DOHH2 (cell line): ENCODE measurements around the gene GABRG3.

Experiments used
- H3F3A ChIP-seq: fragments of 200-600 bp; sonication (generic), shearing (Covaris generic); 2 replicates; pipeline ENCODE4 v1.6.0; 2016; ENCODE audit warnings: antibody characterized with exemption, mild to moderate bottlenecking; ENCODE audit not compliant: control insufficient read depth, insufficient read depth
- H3K27ac ChIP-seq: fragments of 200-600 bp; sonication (generic); 2 replicates; pipeline ENCODE4 v1.5.1; 2014; ENCODE audit warnings: low read depth, mild to moderate bottlenecking, low read length, moderate library complexity
- H3K27me3 ChIP-seq: fragments of 200-600 bp; sonication (generic); 2 replicates; pipeline ENCODE4 v1.6.1; 2014; ENCODE audit warnings: mild to moderate bottlenecking, low read length, mixed read lengths; ENCODE audit not compliant: control insufficient read depth
- H3K36me3 ChIP-seq: fragments of 200-600 bp; sonication (generic); 2 replicates; pipeline ENCODE4 v1.6.1; 2014; ENCODE audit warnings: mild to moderate bottlenecking, low read length, moderate library complexity, mixed read lengths; ENCODE audit not compliant: control insufficient read depth
- H3K4me1 ChIP-seq: fragments of 200-600 bp; sonication (generic); 2 replicates; pipeline ENCODE4 v1.6.1; 2014; ENCODE audit warnings: mild to moderate bottlenecking, low read length, mixed read lengths; ENCODE audit not compliant: control insufficient read depth
- H3K4me2 ChIP-seq: fragments of 200-600 bp; sonication (generic); 2 replicates; pipeline ENCODE4 v1.6.0; 2014; ENCODE audit warnings: mild to moderate bottlenecking, low read length, moderate library complexity
- H3K4me3 ChIP-seq: fragments of 200-600 bp; sonication (generic); 2 replicates; pipeline ENCODE4 v1.5.1; 2014; ENCODE audit warnings: mild to moderate bottlenecking, low read length, mixed read lengths
- H3K79me2 ChIP-seq: fragments of 200-600 bp; sonication (generic); 2 replicates; pipeline ENCODE4 v1.6.1; 2014; ENCODE audit warnings: mild to moderate bottlenecking, low read length, mixed read lengths; ENCODE audit not compliant: control insufficient read depth
- H3K9me2 ChIP-seq: fragments of 200-600 bp; sonication (generic); replicated peaks from 2 replicates; pipeline ENCODE4 v1.6.1; 2014; ENCODE audit warnings: mild to moderate bottlenecking, low read length, mixed read lengths; ENCODE audit not compliant: control insufficient read depth
- H3K9me3 ChIP-seq: fragments of 200-600 bp; sonication (generic); 2 replicates; pipeline ENCODE4 v1.6.1; 2014; ENCODE audit warnings: antibody characterized with exemption, low read length, mixed read lengths; ENCODE audit not compliant: control insufficient read depth, insufficient read depth
- H4K20me1 ChIP-seq: fragments of 200-600 bp; sonication (generic); 2 replicates; pipeline ENCODE4 v1.6.0; 2014; ENCODE audit warnings: low read depth, mild to moderate bottlenecking, antibody characterized with exemption, low read length, moderate library complexity; ENCODE audit not compliant: control insufficient read depth, insufficient read depth
- CTCF ChIP-seq: fragments of 200-600 bp; sonication (generic); IDR thresholded peaks from one replicate; pipeline ENCODE4 v1.5.1; 2014; ENCODE audit warnings: antibody characterized with exemption, mild to moderate bottlenecking, low read depth, low read length; ENCODE audit not compliant: poor library complexity, severe bottlenecking
- EZH2phosphoT487 ChIP-seq: fragments of 200-600 bp; sonication (generic); IDR thresholded peaks from 2 replicates; pipeline ENCODE4 v1.6.1; 2017; ENCODE audit warnings: borderline replicate concordance, mild to moderate bottlenecking, antibody characterized with exemption, low read length, moderate library complexity, mixed read lengths

The GABRG3 gene

DNA sequence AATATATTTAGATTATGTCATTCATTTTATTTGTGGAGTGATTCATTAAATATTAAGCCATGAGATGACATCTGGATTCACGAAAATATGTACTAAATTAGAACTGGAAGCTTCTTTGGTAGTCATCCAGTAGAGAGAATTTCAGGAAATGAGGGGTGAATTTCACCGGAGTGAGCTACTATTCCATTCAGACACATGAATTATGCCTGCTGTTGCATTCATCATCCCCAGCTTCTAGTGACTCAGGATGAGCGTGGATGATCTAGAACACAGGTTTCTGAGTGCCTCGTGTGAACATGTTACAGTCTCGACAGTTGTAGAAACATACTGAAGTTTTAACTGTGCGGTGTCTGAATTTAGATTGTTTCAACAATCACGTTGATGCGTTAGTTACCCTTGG lies 42.9 kb upstream of the GABRG3 start:
- no peaks in the 10 kb centered on the region for H3K36me3 ChIP-seq
- H3K9me2 ChIP-seq = no peaks in the 10 kb centered on the region
- TF ChIP-seq EZH2phosphoT487 (no peak), CTCF (no peak)
- H3K4me3 ChIP-seq = no peak overlapping the region
- H3F3A ChIP-seq = no peaks in the 10 kb centered on the region
- no peaks in the 10 kb centered on the region for H3K27me3 ChIP-seq
- H3K79me2 ChIP-seq = no peaks in the 10 kb centered on the region
- no peak overlapping the region for H3K4me2 ChIP-seq
- no peaks in the 10 kb centered on the region for H3K4me1 ChIP-seq
- no peaks in the 10 kb centered on the region for H4K20me1 ChIP-seq
- peaks cover 6% of the 10 kb centered on the region; the same call in 1 of the 2 replicates for H3K9me3 ChIP-seq
- H3K27ac ChIP-seq = no peak overlapping the region

GRCh38 chr15:26929588-26929987 lies 41.4 kb upstream of the GABRG3 start:
- no peak overlapping the region for H3K27ac ChIP-seq
- no peaks in the 10 kb centered on the region for H3K4me1 ChIP-seq
- TF ChIP-seq CTCF (no peak), EZH2phosphoT487 (no peak)
- no peaks in the 10 kb centered on the region for H3K36me3 ChIP-seq
- H3K9me2 ChIP-seq = no peaks in the 10 kb centered on the region
- H3K27me3 ChIP-seq = no peaks in the 10 kb centered on the region
- no peaks in the 10 kb centered on the region for H3K79me2 ChIP-seq
- no peak overlapping the region for H3K4me2 ChIP-seq
- H4K20me1 ChIP-seq = no peaks in the 10 kb centered on the region
- peaks cover 6% of the 10 kb centered on the region; the same call in 1 of the 2 replicates for H3K9me3 ChIP-seq
- H3K4me3 ChIP-seq = no peak overlapping the region
- H3F3A ChIP-seq = no peaks in the 10 kb centered on the region

- H3K27me3 ChIP-seq = no peaks in the 10 kb centered on the region
- no peaks in the 10 kb centered on the region for H4K20me1 ChIP-seq
- no peak overlapping the region for H3K27ac ChIP-seq
- H3K4me1 ChIP-seq = no peaks in the 10 kb centered on the region
- H3K79me2 ChIP-seq = no peaks in the 10 kb centered on the region
- H3K4me2 ChIP-seq = no peak overlapping the region
- no peaks in the 10 kb centered on the region for H3K9me2 ChIP-seq
- H3K36me3 ChIP-seq = no peaks in the 10 kb centered on the region
- H3K9me3 ChIP-seq = peaks cover 15% of the 10 kb centered on the region; the same call in 1 of the 2 replicates
- TF ChIP-seq CTCF (no peak), EZH2phosphoT487 (no peak)
- no peak overlapping the region for H3K4me3 ChIP-seq
- H3F3A ChIP-seq = no peaks in the 10 kb centered on the region
Measured at GRCh38 chr15:26934848-26935247, 36.1 kb upstream of the GABRG3 start.
